GM12892 (cell line): ENCODE data around the gene IL1RAPL2.

Experiments used
- DNase-seq: peaks from one replicate; pipeline ENCODE4 v3.0.0; 2011; ENCODE audit not compliant: insufficient read length
- FAIRE-seq: peaks from 2 replicates; lab custom pipeline; 2011; peaks lifted over from hg19 to GRCh38; lab: Jason Lieb, UNC
- POLR2A ChIP-seq: IDR thresholded peaks from 2 replicates; pipeline ENCODE4 v1.6.1; 2011; ENCODE audit warnings: low read depth, low read length, control low read depth
- POLR2AphosphoS5 ChIP-seq: IDR thresholded peaks from 2 replicates; pipeline ENCODE4 v1.6.1; 2011; ENCODE audit warnings: low read depth, low read length, control low read depth
- TAF1 ChIP-seq: IDR thresholded peaks from 2 replicates; pipeline ENCODE4 v1.6.1; 2011; ENCODE audit warnings: low read depth, mild to moderate bottlenecking, control low read depth, low read length, borderline replicate concordance

Gene IL1RAPL2

DNA sequence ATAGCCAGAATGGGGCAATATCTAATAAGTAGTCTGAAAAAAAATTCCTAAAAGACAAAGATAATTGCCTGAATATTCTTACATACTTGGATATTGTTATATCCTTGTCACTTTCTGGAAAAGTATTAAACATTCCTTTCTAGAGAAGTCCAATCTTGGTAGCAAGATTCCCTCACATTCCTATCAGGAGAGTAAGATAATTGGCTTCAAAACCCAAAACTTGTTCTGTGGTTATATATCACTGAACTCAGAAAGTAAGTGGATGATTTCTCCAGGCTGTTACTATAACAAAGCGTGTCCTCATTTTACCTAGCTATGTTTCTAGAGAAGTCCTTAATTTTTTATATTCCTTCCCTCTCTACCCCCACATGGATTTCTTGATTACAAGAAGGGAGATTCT, 700.5 kb downstream of the IL1RAPL2 start:
- no peak for FAIRE-seq

DNA sequence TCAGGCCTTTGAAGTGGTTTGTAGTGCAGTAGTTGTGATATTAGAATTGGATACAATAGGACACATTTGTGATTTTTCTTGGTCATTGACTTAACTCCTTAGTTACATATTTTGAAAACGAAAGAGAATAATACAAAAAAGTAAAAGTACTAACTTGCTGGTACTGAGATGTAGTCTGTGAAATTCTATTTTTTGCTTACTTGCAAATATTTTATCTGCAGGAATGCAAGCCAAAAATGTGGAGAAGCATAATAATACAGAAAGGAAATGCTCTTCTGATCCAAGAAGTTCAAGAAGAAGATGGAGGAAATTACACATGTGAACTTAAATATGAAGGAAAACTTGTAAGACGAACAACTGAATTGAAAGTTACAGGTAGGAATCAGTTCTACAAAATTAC, 701.2 kb downstream of the IL1RAPL2 start:
- no peak for DNase-seq
- TF ChIP-seq TAF1: no peak
- TF ChIP-seq POLR2AphosphoS5: no peak
- no peak for TF ChIP-seq POLR2A
- FAIRE-seq: no peak

More for the DNA sequence above, 700.5 kb downstream of the IL1RAPL2 start:
- TF ChIP-seq POLR2A (no peak), TAF1 (no peak), POLR2AphosphoS5 (no peak)
- no peak for DNase-seq

DNA sequence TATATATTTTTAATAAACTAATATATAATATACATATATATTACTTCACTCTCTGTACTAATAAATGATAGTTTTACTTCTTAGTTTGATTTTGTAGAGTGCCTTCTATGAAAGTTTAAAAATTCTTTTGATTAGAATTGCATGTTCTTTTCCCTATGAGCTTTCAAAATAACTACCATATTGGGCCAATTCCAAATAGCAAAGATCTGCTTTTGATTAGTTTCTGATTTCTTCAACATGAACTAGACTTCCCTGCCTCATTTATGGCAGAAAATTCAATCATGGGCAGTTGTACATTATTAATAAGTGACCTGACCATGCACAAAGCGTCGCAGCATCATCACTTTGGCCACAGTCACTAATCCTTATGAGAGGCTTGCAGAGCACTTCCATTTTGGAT, 703.4 kb downstream of the IL1RAPL2 start:
- TF ChIP-seq POLR2A: no peak
- no peak for TF ChIP-seq TAF1
- TF ChIP-seq POLR2AphosphoS5: no peak
- no peak for FAIRE-seq
- DNase-seq: no peak

- FAIRE-seq (no peak), DNase-seq (no peak)
- TF ChIP-seq POLR2AphosphoS5 (no peak), TAF1 (no peak), POLR2A (no peak)
Observed at GRCh38 chrX:105273326-105273725, 707.3 kb downstream of the IL1RAPL2 start.

DNA sequence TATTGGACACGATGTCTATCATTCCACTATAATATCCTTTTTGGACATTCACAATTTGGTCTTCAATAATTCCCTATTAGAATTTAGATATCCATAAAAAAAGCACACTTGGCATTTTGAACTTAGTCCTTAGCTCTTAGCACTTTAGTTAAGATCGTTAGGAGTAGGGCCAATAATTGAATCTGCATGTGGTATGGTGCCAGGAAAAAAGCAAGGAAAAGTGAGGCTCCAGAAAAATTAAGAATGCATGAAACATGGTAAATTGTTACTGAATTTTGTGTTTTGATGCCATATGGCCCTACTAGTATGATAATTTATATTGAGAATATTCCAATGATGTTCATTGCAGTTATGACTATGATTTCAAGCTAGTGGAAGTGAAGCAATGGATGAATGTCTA, 708.1 kb downstream of the IL1RAPL2 start:
- no peak for DNase-seq
- FAIRE-seq: no peak
- TF ChIP-seq POLR2AphosphoS5 (no peak), TAF1 (no peak), POLR2A (no peak)

GRCh38 chrX:105277132-105277531, 711.1 kb downstream of the IL1RAPL2 start:
- TF ChIP-seq POLR2AphosphoS5 (no peak), TAF1 (no peak), POLR2A (no peak)
- no peak for DNase-seq
- FAIRE-seq: no peak

DNA sequence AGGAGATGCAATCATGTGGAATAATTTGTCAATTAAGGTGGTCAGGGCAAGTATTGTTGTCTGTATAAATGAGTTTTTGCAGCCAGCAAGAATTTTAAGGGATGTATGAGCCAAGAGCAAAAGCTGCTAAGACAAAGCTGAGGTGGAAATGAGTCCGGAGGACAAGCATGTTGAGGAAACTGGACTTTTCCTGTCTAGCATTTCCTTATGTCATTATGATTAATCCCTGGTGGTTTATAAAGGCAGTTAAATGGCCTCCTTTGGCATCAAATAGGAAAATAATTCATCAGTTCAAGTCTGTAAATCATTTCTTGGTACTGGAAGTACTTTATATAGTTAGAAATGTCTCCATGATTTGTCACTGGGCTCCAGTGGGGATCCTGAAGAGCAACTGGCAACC, 716.1 kb downstream of the IL1RAPL2 start:
- TF ChIP-seq TAF1: no peak
- no peak for TF ChIP-seq POLR2A
- no peak for FAIRE-seq
- DNase-seq: no peak

- TF ChIP-seq TAF1: no peak
- DNase-seq (no peak), FAIRE-seq (no peak)
Observed at GRCh38 chrX:105297041-105297440, 731.0 kb downstream of the IL1RAPL2 start.

DNA sequence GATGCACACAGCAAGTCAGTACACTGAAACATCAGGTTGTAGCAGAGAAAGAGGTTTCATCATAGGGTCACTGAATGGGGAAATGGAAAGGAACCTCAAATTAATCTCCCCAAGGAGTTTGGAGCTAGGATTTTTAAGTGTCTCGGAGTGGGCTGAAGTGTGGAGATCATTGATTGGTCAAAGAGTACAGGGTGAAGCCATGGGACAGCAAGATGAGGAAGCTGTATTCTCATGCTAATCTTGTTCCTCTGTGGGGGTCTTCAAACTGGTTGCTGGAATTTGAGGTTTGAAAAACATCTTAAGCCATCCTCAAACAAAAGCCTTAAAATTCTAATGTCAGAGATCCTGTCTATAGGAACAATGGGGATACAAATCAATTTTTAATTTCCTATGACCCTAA, 733.3 kb downstream of the IL1RAPL2 start:
- FAIRE-seq: no peak
- no peak for DNase-seq
- TF ChIP-seq TAF1: no peak
- TF ChIP-seq POLR2A: no peak
- TF ChIP-seq POLR2AphosphoS5: no peak

DNA sequence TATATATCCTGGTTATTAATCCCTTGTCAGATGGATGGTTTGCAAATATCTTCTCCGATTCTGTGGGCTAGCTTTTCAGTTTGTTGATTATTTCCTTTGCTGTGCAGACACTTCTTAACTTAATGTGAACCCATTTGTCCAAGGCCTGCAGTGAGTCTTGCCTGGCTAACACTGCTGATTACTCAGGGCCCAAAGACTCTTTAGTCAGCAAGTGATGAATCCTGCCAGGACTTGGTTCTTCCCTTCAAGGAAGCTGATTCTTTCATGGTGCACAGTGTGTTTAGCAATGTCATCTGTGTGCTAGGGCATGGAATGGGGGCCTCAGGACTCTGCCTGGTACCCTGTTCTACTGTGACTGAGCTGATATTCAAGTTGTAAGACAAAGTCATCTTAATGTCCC, 736.2 kb downstream of the IL1RAPL2 start:
- TF ChIP-seq TAF1 (no peak), POLR2A (no peak), POLR2AphosphoS5 (no peak)
- FAIRE-seq: no peak

DNA sequence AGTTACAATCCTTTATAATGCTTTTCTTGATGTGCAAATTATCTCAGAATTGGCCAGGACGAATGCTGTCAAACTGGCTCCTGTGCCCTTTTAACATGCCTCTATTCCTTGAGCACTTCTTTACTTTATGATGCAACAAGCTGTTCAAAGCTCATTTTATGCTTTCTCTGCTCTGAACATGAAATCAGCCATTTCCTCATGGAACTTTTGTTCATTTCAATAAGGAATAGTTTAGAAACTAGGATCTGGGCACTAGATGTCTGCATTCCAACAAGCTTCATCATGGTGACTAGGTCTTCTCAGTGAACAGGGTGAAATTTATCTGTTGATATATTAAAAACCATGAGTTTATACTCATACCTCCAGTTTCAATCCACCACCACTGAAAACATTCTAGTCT, 741.8 kb downstream of the IL1RAPL2 start:
- TF ChIP-seq POLR2AphosphoS5 (no peak), POLR2A (no peak), TAF1 (no peak)
- FAIRE-seq (no peak), DNase-seq (no peak)

More for the DNA sequence above, 736.2 kb downstream of the IL1RAPL2 start:
- no peak for DNase-seq

DNA sequence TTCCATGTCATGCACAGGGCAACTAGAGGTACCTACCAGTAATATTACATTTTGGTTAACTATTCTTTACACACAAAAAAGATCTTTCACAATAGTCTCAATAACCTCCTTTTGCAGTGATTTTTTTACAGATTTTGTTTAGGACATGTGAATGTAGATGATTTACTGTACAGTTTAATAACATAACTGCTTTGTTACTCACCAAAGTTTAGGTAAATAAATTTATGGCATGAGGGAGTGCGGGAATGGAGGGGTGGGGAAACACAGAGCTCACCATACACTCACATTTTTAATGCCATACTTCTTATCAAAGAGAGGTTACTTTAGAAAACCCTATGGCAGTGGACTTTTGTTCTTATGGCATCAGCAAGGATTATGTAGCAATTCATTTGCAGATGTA, 747.6 kb downstream of the IL1RAPL2 start:
- DNase-seq: no peak
- no peak for FAIRE-seq

DNA sequence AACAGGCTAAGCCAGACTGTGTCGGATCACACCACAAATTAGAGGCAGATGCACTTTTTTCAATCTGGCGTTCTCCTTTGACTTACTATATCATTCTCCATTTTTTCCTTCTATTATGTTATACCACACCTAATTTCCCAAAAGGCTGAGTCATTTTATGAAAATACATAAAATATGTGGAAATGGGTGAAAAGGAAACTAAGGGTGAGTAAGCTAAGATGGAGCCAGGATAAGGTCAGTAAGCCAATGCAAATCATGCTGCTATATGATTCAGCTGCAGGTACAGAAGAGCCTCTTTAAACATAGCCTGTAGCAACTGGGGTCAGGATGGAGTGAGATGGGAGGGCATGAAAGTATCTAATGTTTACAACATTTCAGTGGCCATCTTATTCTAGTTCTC, 748.5 kb downstream of the IL1RAPL2 start:
- DNase-seq (no peak), FAIRE-seq (no peak)
- TF ChIP-seq TAF1 (no peak), POLR2AphosphoS5 (no peak), POLR2A (no peak)

More for the DNA sequence above, 747.6 kb downstream of the IL1RAPL2 start:
- TF ChIP-seq POLR2A: no peak
- no peak for TF ChIP-seq POLR2AphosphoS5
- TF ChIP-seq TAF1: no peak
